ENCODE results near the gene LMTK3.

The LMTK3 gene

GRCh38 chr19:48495396-48495795 is 16.2 kb downstream of the LMTK3 start:
- no peak for TF ChIP-seq EP300 (IDR thresholded peaks at IDR 0.05; ENCODE audit: borderline replicate concordance)
- TF ChIP-seq EGR1 (IDR thresholded peaks at IDR 0.05): no peak
- no peak for TF ChIP-seq TAF1 (IDR thresholded peaks at IDR 0.05; ENCODE audit: low read depth)
- TF ChIP-seq MAX (IDR thresholded peaks at IDR 0.05): no peak
- no peak for TF ChIP-seq RAD21 (IDR thresholded peaks at IDR 0.05; ENCODE audit: low read depth)
- no peak for TF ChIP-seq YY1 (IDR thresholded peaks at IDR 0.05; ENCODE audit: low read depth)
- no peak for TF ChIP-seq REST (IDR thresholded peaks at IDR 0.05; ENCODE audit: low read depth)
- no peak for TF ChIP-seq CREB1 (IDR thresholded peaks at IDR 0.05; ENCODE audit: low read depth)
- no peak for TF ChIP-seq TEAD4 (IDR thresholded peaks at IDR 0.05)
- no peak for TF ChIP-seq ZBTB7A (IDR thresholded peaks at IDR 0.05; ENCODE audit: low read depth)
- no peak for TF ChIP-seq USF1 (IDR thresholded peaks at IDR 0.05)
- TF ChIP-seq FOXM1 (IDR thresholded peaks at IDR 0.05; ENCODE audit: borderline replicate concordance, low read depth): no peak
- TF ChIP-seq NFIC (IDR thresholded peaks at IDR 0.05): no peak
- no peak for TF ChIP-seq TCF12 (IDR thresholded peaks at IDR 0.05; ENCODE audit: low read depth)
- no peak for TF ChIP-seq CEBPB (IDR thresholded peaks at IDR 0.05)

GRCh38 chr19:48493718-48494401 is 17.8 kb downstream of the LMTK3 start:
- TF ChIP-seq MAX (IDR thresholded peaks at IDR 0.05) (peak; percentile 42; the same call in 1 of the 2 replicates), NFIC (IDR thresholded peaks at IDR 0.05) (no peak), YY1 (IDR thresholded peaks at IDR 0.05; ENCODE audit: low read depth) (0 out of 2 replicates have a peak, but pooled peaks have one; percentile 10), ZBTB7A (IDR thresholded peaks at IDR 0.05; ENCODE audit: low read depth) (peak; percentile 32; the same call in 1 of the 2 replicates)

- no peak for TF ChIP-seq TCF12 (IDR thresholded peaks at IDR 0.05; ENCODE audit: low read depth)
- TF ChIP-seq NFIC (IDR thresholded peaks at IDR 0.05): peak; percentile 41; the same call in 1 of the 2 replicates
- peak; percentile 15; the same call in 1 of the 2 replicates for TF ChIP-seq MAX (IDR thresholded peaks at IDR 0.05)
- no peak for TF ChIP-seq RAD21 (IDR thresholded peaks at IDR 0.05; ENCODE audit: low read depth)
- TF ChIP-seq EGR1 (IDR thresholded peaks at IDR 0.05): 0 out of 2 replicates have a peak, but pooled peaks have one; percentile 28
- TF ChIP-seq TEAD4 (IDR thresholded peaks at IDR 0.05): peak; percentile 31; the same call in 1 of the 2 replicates
- TF ChIP-seq TAF1 (IDR thresholded peaks at IDR 0.05; ENCODE audit: low read depth): no peak; the same call in 1 of the 2 replicates
- no peak for TF ChIP-seq EP300 (IDR thresholded peaks at IDR 0.05; ENCODE audit: borderline replicate concordance)
These were observed 18.5 kb downstream of the LMTK3 start for GRCh38 chr19:48492925-48493717.

GRCh38 chr19:48491793-48492123 is 19.9 kb downstream of the LMTK3 start:
- TF ChIP-seq CREB1 (IDR thresholded peaks at IDR 0.05; ENCODE audit: low read depth) (no peak), NFIC (IDR thresholded peaks at IDR 0.05) (no peak), REST (IDR thresholded peaks at IDR 0.05; ENCODE audit: low read depth) (no peak), USF1 (IDR thresholded peaks at IDR 0.05) (no peak), FOXM1 (IDR thresholded peaks at IDR 0.05; ENCODE audit: borderline replicate concordance, low read depth) (no peak), EP300 (IDR thresholded peaks at IDR 0.05; ENCODE audit: borderline replicate concordance) (no peak), MAX (IDR thresholded peaks at IDR 0.05) (no peak), TAF1 (IDR thresholded peaks at IDR 0.05; ENCODE audit: low read depth) (no peak), CEBPB (IDR thresholded peaks at IDR 0.05) (no peak), TEAD4 (IDR thresholded peaks at IDR 0.05) (no peak), RAD21 (IDR thresholded peaks at IDR 0.05; ENCODE audit: low read depth) (no peak), ZBTB7A (IDR thresholded peaks at IDR 0.05; ENCODE audit: low read depth) (no peak)
